ENCODE results near the gene ZNF367.

ZNF367 gene

GRCh38 chr9:96461336-96461735, 43.2 kb upstream of the ZNF367 start:
- no peak for TF ChIP-seq EZH2phosphoT487 (IDR thresholded peaks at IDR 0.05; ENCODE audit: low read depth)
- TF ChIP-seq CTCF (IDR thresholded peaks at IDR 0.05; ENCODE audit: low read depth, low read length), result no peak
- no peaks in the 10 kb centered on the region for H3K27me3 ChIP-seq (ENCODE audit: low read depth, low read length)
- H3K9ac ChIP-seq (ENCODE audit: low read length), result no peak overlapping the region
- H3K79me2 ChIP-seq (ENCODE audit: low read length), result no peaks in the 10 kb centered on the region
- H3K27ac ChIP-seq (ENCODE audit: low read length), result no peak overlapping the region
- H2AFZ ChIP-seq (ENCODE audit: low read depth, low read length), result no peak overlapping the region
- H3K4me1 ChIP-seq (ENCODE audit: low read length), result no peaks in the 10 kb centered on the region
- no peak overlapping the region for H3K4me3 ChIP-seq (ENCODE audit: low read length)
- no peaks in the 10 kb centered on the region for H4K20me1 ChIP-seq (ENCODE audit: insufficient read depth, low read length)
- no peaks in the 10 kb centered on the region for H3K9me3 ChIP-seq (ENCODE audit: insufficient read depth, low read length)
- no peak overlapping the region for H3K4me2 ChIP-seq (ENCODE audit: low read length)
- no peaks in the 10 kb centered on the region for H3K36me3 ChIP-seq (replicated peaks; ENCODE audit: low read depth, low read length)

GRCh38 chr9:96460882-96461281, 42.7 kb upstream of the ZNF367 start:
- no peaks in the 10 kb centered on the region for H3K36me3 ChIP-seq (replicated peaks; ENCODE audit: low read depth, low read length)
- no peaks in the 10 kb centered on the region for H4K20me1 ChIP-seq (ENCODE audit: insufficient read depth, low read length)
- H3K9ac ChIP-seq (ENCODE audit: low read length), result no peak overlapping the region
- H3K9me3 ChIP-seq (ENCODE audit: insufficient read depth, low read length), result no peaks in the 10 kb centered on the region
- no peak overlapping the region for H3K4me2 ChIP-seq (ENCODE audit: low read length)
- no peaks in the 10 kb centered on the region for H3K79me2 ChIP-seq (ENCODE audit: low read length)
- H3K27me3 ChIP-seq (ENCODE audit: low read depth, low read length), result no peaks in the 10 kb centered on the region
- no peaks in the 10 kb centered on the region for H3K4me1 ChIP-seq (ENCODE audit: low read length)
- no peak overlapping the region for H3K4me3 ChIP-seq (ENCODE audit: low read length)
- H3K27ac ChIP-seq (ENCODE audit: low read length), result no peak overlapping the region
- TF ChIP-seq CTCF (IDR thresholded peaks at IDR 0.05; ENCODE audit: low read depth, low read length), result no peak
- no peak for TF ChIP-seq EZH2phosphoT487 (IDR thresholded peaks at IDR 0.05; ENCODE audit: low read depth)
- no peak overlapping the region for H2AFZ ChIP-seq (ENCODE audit: low read depth, low read length)

- Histone ChIP-seq H3K9ac (ENCODE audit: low read length) (no peak overlapping the region), H4K20me1 (ENCODE audit: insufficient read depth, low read length) (no peaks in the 10 kb centered on the region), H3K4me1 (ENCODE audit: low read length) (no peaks in the 10 kb centered on the region), H3K27me3 (ENCODE audit: low read depth, low read length) (no peaks in the 10 kb centered on the region), H3K36me3 (replicated peaks; ENCODE audit: low read depth, low read length) (no peaks in the 10 kb centered on the region), H3K79me2 (ENCODE audit: low read length) (no peaks in the 10 kb centered on the region), H3K27ac (ENCODE audit: low read length) (no peak overlapping the region), H3K4me3 (ENCODE audit: low read length) (no peak overlapping the region), H3K4me2 (ENCODE audit: low read length) (no peak overlapping the region), H3K9me3 (ENCODE audit: insufficient read depth, low read length) (no peaks in the 10 kb centered on the region), H2AFZ (ENCODE audit: low read depth, low read length) (no peak overlapping the region)
- TF ChIP-seq CTCF (IDR thresholded peaks at IDR 0.05; ENCODE audit: low read depth, low read length) (no peak), EZH2phosphoT487 (IDR thresholded peaks at IDR 0.05; ENCODE audit: low read depth) (no peak)
Measured at GRCh38 chr9:96460470-96460869, 42.3 kb upstream of the ZNF367 start.

- Histone ChIP-seq H4K20me1 (ENCODE audit: insufficient read depth, low read length) (no peaks in the 10 kb centered on the region), H3K9me3 (ENCODE audit: insufficient read depth, low read length) (no peaks in the 10 kb centered on the region), H3K27ac (ENCODE audit: low read length) (no peak overlapping the region), H3K36me3 (replicated peaks; ENCODE audit: low read depth, low read length) (no peaks in the 10 kb centered on the region), H2AFZ (ENCODE audit: low read depth, low read length) (no peak overlapping the region), H3K9ac (ENCODE audit: low read length) (no peak overlapping the region), H3K4me3 (ENCODE audit: low read length) (no peak overlapping the region), H3K27me3 (ENCODE audit: low read depth, low read length) (no peaks in the 10 kb centered on the region), H3K79me2 (ENCODE audit: low read length) (no peaks in the 10 kb centered on the region), H3K4me1 (ENCODE audit: low read length) (no peaks in the 10 kb centered on the region), H3K4me2 (ENCODE audit: low read length) (no peak overlapping the region)
- TF ChIP-seq CTCF (IDR thresholded peaks at IDR 0.05; ENCODE audit: low read depth, low read length) (no peak), EZH2phosphoT487 (IDR thresholded peaks at IDR 0.05; ENCODE audit: low read depth) (no peak)
Measured at GRCh38 chr9:96459268-96460007, 41.3 kb upstream of the ZNF367 start.
